Upper lobe of left lung (tissue), 6 donors: Measurements from ENCODE around the gene GZF1. TPM values are rescaled to one million over a fixed set of nuclear protein-coding genes. Genes with fewer than 3 reads are reported as not detected.

Source experiments
- ATAC-seq, 2 donors: fragments of 200-7000 bp; cut with Tn5 transposase; one replicate each; pipeline ENCODE4 v1.9.1; 2022; ENCODE audit warnings: mild to moderate bottlenecking in 2 of 2, moderate library complexity in 2 of 2; ENCODE audit not compliant: low FRiP score in 2 of 2
- DNase-seq, 2 donors: peaks; one replicate each; pipeline ENCODE4 v3.0.0-alpha.2; 2019 to 2020
- H3K27ac ChIP-seq, 4 donors: fragments of 200-600 bp; sonication (generic); one replicate each; pipeline ENCODE4 v1.5.1; 2016 to 2019
- H3K27me3 ChIP-seq, 4 donors: fragments of 200-600 bp; sonication (generic); one replicate each; pipeline ENCODE4 v1.5.1; 2017 to 2019
- H3K36me3 ChIP-seq, 4 donors: fragments of 200-600 bp; sonication (generic); one replicate each; pipeline ENCODE4 v1.5.1; 2016 to 2019
- H3K4me1 ChIP-seq, 4 donors: fragments of 200-600 bp; sonication (generic); one replicate each; pipeline ENCODE4 v1.5.1; 2018 to 2019
- H3K4me3 ChIP-seq, 4 donors: fragments of 200-600 bp; sonication (generic); one replicate each; pipeline ENCODE4 v1.5.1; 2017 to 2019; ENCODE audit warnings: mild to moderate bottlenecking in 2 of 4, moderate library complexity in 1 of 4
- H3K9me3 ChIP-seq, 4 donors: fragments of 200-600 bp; sonication (generic); one replicate each; pipeline ENCODE4 v1.5.1; 2018 to 2019
- EP300 ChIP-seq, 4 donors: sonication (generic); formaldehyde crosslinking; IDR thresholded peaks; one replicate each; pipeline ENCODE4 v1.5.1; 2017; ENCODE audit warnings: antibody characterized with exemption in 4 of 4, control low read depth in 2 of 4
- POLR2A ChIP-seq, 4 donors: fragments of 450-650 bp; IDR thresholded peaks; one replicate each; pipeline ENCODE4 v1.5.1; 2016 to 2017; ENCODE audit warnings: antibody characterized with exemption in 4 of 4, mild to moderate bottlenecking in 2 of 4
- POLR2AphosphoS5 ChIP-seq, 2 donors: sonication (generic); formaldehyde crosslinking; IDR thresholded peaks; one replicate each; pipeline ENCODE4 v1.5.1; 2017; ENCODE audit warnings: antibody characterized with exemption in 2 of 2
- WGBS, 2 donors: methylation state at CpG; one replicate each; pipeline ENCODE4 v1.1.5; 2017 to 2018; 5-methylcytosine and 5-hydroxymethylcytosine counted together
- total RNA-seq, 6 donors: library from RNA; depleted of rRNA in 4 of 6; stranded (reverse); fragments of >200 nt in 4 of 6; gene quantifications; one replicate each; pipeline versions ENCODE4 v1.1.0 to v1.2.1, GENCODE V29; 2016 to 2021
- TF ChIP-seq, protein P1 (sequence below), 6 experiments: fragments of 450-650 bp in 4 of 6; fragments of 200-600 bp in 2 of 6; sonication (generic) in 2 of 6; IDR thresholded peaks; one replicate each; pipeline ENCODE4 v1.5.1; 2016 to 2019; ENCODE audit warnings: antibody characterized with exemption in 6 of 6
- donor health status: DM: no; HTN: no; CAD: no; lungs with moderate emphysema.
- donor health status: DM: no; HTN: yes; CAD: no; lungs with severe emphysema.

GZF1 gene
- total RNA-seq, 6 donors from 2014 or later, result 14.1 to 32.5 (median 25.6) TPM

DNA sequence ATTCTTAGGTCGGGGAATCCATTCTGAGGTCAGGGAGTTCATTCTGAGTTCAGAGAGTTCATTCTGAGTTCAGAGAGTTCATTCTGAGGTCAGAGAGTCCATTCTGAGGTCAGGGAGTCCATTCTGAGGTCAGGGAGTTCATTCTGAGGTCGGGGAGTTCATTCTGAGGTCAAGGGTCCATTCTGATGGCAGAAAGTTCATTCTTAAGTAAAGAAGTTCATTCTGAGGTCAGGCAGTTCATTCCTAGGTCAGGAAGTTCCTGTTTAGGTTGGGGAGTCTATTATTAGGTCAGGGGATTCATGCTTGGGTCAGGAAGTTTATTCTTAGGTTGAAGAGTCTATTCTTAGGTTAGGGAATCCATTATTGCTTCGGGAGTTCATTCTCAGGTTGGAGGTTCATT lies 27.9 kb upstream of the GZF1 start:
- DNase-seq, result no peak
- ATAC-seq, result no peak
- no peak overlapping the region for H3K27ac ChIP-seq
- peaks cover 0 to 3% (median 0%) of the 10 kb centered on the region in 4 donors for H3K4me1 ChIP-seq
- no peaks in the 10 kb centered on the region for H3K9me3 ChIP-seq
- H3K4me3 ChIP-seq, result no peak overlapping the region
- 39 to 51% methylated on average over 3 of the region's 3 CpGs for WGBS, 2 donors
- H3K27me3 ChIP-seq, result no peaks in the 10 kb centered on the region
- TF ChIP-seq EP300 (IDR thresholded peaks at IDR 0.05), result peak in 2 of 4 donors; percentile 64 to 74
- TF ChIP-seq POLR2A (IDR thresholded peaks at IDR 0.05), result no peak
- H3K36me3 ChIP-seq, result no peaks in the 10 kb centered on the region

DNA sequence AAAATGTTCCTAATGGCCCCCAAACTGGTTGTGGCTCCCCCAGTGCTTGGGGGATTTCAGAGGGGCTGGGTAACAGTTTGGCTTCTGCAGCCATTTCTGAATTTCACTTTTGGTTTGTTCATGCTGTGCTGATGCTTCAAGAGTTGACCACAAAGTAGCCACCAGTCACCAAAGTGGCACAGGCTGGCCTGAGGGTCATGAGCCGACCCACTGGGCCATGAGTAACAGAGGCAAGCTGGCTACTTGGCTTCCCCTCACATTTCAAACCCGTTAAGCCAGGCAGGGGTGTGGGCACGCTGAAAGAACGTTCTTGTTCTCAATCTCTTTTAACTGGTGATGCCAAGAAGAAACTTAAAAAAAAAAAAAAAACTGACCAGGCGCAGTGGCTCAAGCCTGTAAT lies 26.5 kb upstream of the GZF1 start:
- H3K4me3 ChIP-seq, result no peak overlapping the region
- H3K36me3 ChIP-seq, result no peaks in the 10 kb centered on the region
- DNase-seq (no peak), ATAC-seq (no peak)
- TF ChIP-seq, protein P1, sequence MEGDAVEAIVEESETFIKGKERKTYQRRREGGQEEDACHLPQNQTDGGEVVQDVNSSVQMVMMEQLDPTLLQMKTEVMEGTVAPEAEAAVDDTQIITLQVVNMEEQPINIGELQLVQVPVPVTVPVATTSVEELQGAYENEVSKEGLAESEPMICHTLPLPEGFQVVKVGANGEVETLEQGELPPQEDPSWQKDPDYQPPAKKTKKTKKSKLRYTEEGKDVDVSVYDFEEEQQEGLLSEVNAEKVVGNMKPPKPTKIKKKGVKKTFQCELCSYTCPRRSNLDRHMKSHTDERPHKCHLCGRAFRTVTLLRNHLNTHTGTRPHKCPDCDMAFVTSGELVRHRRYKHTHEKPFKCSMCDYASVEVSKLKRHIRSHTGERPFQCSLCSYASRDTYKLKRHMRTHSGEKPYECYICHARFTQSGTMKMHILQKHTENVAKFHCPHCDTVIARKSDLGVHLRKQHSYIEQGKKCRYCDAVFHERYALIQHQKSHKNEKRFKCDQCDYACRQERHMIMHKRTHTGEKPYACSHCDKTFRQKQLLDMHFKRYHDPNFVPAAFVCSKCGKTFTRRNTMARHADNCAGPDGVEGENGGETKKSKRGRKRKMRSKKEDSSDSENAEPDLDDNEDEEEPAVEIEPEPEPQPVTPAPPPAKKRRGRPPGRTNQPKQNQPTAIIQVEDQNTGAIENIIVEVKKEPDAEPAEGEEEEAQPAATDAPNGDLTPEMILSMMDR (IDR thresholded peaks at IDR 0.05), result no peak
- no peak for TF ChIP-seq POLR2AphosphoS5 (IDR thresholded peaks at IDR 0.05)
- no peak for TF ChIP-seq EP300 (IDR thresholded peaks at IDR 0.05)
- TF ChIP-seq POLR2A (IDR thresholded peaks at IDR 0.05), result no peak
- WGBS, 2 donors, result 91 to 93% methylated on average over 5 of the region's 5 CpGs
- no peak overlapping the region for H3K27ac ChIP-seq
- H3K27me3 ChIP-seq, result no peaks in the 10 kb centered on the region
- H3K9me3 ChIP-seq, result no peaks in the 10 kb centered on the region
- H3K4me1 ChIP-seq, result peaks cover 0 to 4% (median 1%) of the 10 kb centered on the region in 4 donors

DNA sequence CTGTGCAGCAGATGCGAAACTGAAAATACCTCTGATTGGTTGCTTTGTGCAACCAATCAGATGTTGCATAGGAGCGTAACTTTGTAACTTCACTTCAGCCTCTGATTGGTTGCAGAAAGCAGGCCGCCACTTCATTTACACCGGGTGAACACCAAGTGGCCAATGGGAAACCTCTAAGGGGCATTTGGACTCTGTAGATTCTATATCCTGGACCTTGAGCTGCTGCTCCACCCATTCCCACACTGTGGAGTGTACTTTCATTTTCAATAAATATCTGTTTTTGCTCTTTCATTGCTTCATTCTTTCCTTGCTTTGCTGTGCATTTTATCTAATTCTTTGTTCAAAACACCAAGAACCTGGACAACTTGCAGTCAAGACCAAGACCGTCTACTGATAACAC lies 25.5 kb upstream of the GZF1 start:
- H3K9me3 ChIP-seq, result no peaks in the 10 kb centered on the region
- DNase-seq (no peak), ATAC-seq (no peak)
- 93 to 98% methylated on average over 5 of the region's 5 CpGs for WGBS, 2 donors
- H3K4me3 ChIP-seq, result no peak overlapping the region
- peaks cover 0 to 4% (median 1%) of the 10 kb centered on the region in 4 donors for H3K4me1 ChIP-seq
- H3K36me3 ChIP-seq, result no peaks in the 10 kb centered on the region
- TF ChIP-seq EP300 (IDR thresholded peaks at IDR 0.05) (no peak), POLR2A (IDR thresholded peaks at IDR 0.05) (no peak), POLR2AphosphoS5 (IDR thresholded peaks at IDR 0.05) (no peak)
- TF ChIP-seq, protein P1 (IDR thresholded peaks at IDR 0.05), result no peak
- no peaks in the 10 kb centered on the region for H3K27me3 ChIP-seq
- H3K27ac ChIP-seq, result no peak overlapping the region

DNA sequence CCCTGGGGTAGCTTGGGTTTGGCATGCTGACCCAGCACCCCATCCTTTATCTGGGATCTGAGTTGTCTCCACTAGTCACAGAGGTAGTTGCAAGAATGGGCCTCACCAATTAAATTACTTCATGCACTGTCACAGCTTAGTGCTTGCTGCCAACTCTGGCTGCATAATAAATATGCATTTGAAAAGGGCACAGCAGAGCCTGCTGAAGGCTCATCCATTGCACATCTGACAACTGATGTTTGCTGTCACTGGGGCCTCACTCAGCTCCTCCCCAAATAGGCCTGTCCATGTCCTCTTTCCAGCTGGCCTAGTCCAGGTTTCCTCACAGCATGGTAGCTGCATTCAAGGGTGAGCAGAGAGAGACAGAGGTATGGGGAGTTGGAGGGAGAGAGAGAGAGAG lies 24.7 kb upstream of the GZF1 start:
- no peak overlapping the region for H3K27ac ChIP-seq
- H3K36me3 ChIP-seq, result no peaks in the 10 kb centered on the region
- H3K9me3 ChIP-seq, result no peaks in the 10 kb centered on the region
- H3K4me1 ChIP-seq, result peaks cover 0 to 4% (median 1%) of the 10 kb centered on the region in 4 donors
- ATAC-seq (no peak), DNase-seq (no peak)
- no peaks in the 10 kb centered on the region for H3K27me3 ChIP-seq
- H3K4me3 ChIP-seq, result no peak overlapping the region
- TF ChIP-seq POLR2A (IDR thresholded peaks at IDR 0.05) (no peak), POLR2AphosphoS5 (IDR thresholded peaks at IDR 0.05) (no peak), EP300 (IDR thresholded peaks at IDR 0.05) (no peak)
- TF ChIP-seq, protein P1 (IDR thresholded peaks at IDR 0.05), result no peak

DNA sequence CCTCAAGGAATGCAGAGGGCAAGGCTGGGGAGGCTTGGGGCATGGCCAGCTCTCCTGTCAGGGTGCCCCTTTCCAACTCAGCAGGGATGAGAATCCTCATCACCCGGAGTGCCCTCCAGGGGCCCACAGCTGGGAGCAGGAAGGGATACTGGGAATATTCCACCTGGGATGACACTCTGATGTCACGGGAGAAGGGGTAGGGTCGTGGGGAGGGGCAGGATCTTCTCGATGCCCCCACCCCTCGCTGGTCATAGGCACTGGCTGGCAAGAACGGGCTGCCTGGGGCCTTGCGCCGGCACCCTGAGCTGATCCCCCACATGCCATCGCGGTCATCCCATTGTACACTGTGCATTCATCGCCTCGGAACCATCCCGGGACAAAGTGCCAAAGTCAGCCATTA lies 22.0 kb upstream of the GZF1 start:
- Histone ChIP-seq H3K4me1 (peaks cover 0 to 4% (median 0%) of the 10 kb centered on the region in 4 donors), H3K9me3 (no peaks in the 10 kb centered on the region), H3K27me3 (no peaks in the 10 kb centered on the region), H3K36me3 (no peaks in the 10 kb centered on the region), H3K27ac (no peak overlapping the region), H3K4me3 (no peak overlapping the region)
- DNase-seq (peak in 1 of 2 donors; percentile 35), ATAC-seq (no peak)
- no peak for TF ChIP-seq POLR2AphosphoS5 (IDR thresholded peaks at IDR 0.05)
- TF ChIP-seq, protein P1 (IDR thresholded peaks at IDR 0.05), result no peak
- TF ChIP-seq POLR2A (IDR thresholded peaks at IDR 0.05), result no peak
- 82% methylated on average over 4 to 13 of the region's 13 CpGs for WGBS, 2 donors
